AG04449 (cell line): ENCODE data around the gene PDE6G.

Experiments used
- CTCF ChIA-PET: fragments of 350-600 bp; formaldehyde crosslinking; extraction: SDS; loops from one replicate; lab custom pipeline; 2021; ENCODE audit warnings: antibody characterized with exemption; lab: Yijun Ruan, JAX
- POLR2A ChIA-PET: fragments of 400-600, 350-600 bp; formaldehyde crosslinking; extraction: SDS; loops from one replicate; lab custom pipeline; 2020; ENCODE audit warnings: antibody characterized with exemption, inconsistent platforms; lab: Yijun Ruan, JAX
- DNase-seq: peaks from one replicate; pipeline ENCODE4 v3.0.0-alpha.2; 2010; ENCODE audit warnings: low read depth, low spot score
- H3K4me3 ChIP-seq: 2 replicates; pipeline ENCODE4 v1.5.1; 2011; ENCODE audit warnings: low read depth, mild to moderate bottlenecking, control low read depth, low read length
- CTCF ChIP-seq: IDR thresholded peaks from one replicate; pipeline ENCODE4 v1.5.1; 2011; ENCODE audit warnings: mild to moderate bottlenecking, moderate library complexity, low read length, control low read depth, inconsistent platforms; ENCODE audit not compliant: insufficient read depth; ENCODE audit errors: missing control alignments

The PDE6G gene

GRCh38 chr17:81608605-81609004 lies 47.7 kb downstream of the PDE6G start:
- ChIA-PET CTCF (interaction anchor here (1.1 to 1.3 kb wide), 2 partner anchors 8 to 124 kb away, joined by 5 to 9 read pairs; no protein-coding TSS in a partner anchor), POLR2A (interaction anchor here (1.2 kb wide), 1 partner anchor 23 kb away, joined by 3 read pairs; no protein-coding TSS in a partner anchor)
- no peak overlapping the region for H3K4me3 ChIP-seq
- no peak for TF ChIP-seq CTCF
- no peak for DNase-seq

GRCh38 chr17:81608082-81608481 lies 48.3 kb downstream of the PDE6G start:
- ChIA-PET POLR2A (interaction anchor here (1.2 kb wide), 1 partner anchor 23 kb away, joined by 3 read pairs; no protein-coding TSS in a partner anchor), CTCF (interaction anchor here (0.8 to 1.9 kb wide), 4 partner anchors 11 to 123 kb away, joined by 3 to 8 read pairs (median 4); no protein-coding TSS in a partner anchor)
- H3K4me3 ChIP-seq, result no peak overlapping the region
- no peak for DNase-seq
- TF ChIP-seq CTCF, result no peak

GRCh38 chr17:81607431-81607830 lies 48.9 kb downstream of the PDE6G start:
- ChIA-PET CTCF (interaction anchor here (0.8 to 1.9 kb wide), 5 partner anchors 10 to 123 kb away, joined by 3 to 8 read pairs (median 3); no protein-coding TSS in a partner anchor), POLR2A (interaction anchor here (0.6 to 1.2 kb wide), 3 partner anchors 8 to 55 kb away, joined by 3 read pairs; no protein-coding TSS in a partner anchor)
- no peak for DNase-seq
- TF ChIP-seq CTCF, result no peak
- H3K4me3 ChIP-seq, result no peak overlapping the region

- CTCF ChIA-PET, result interaction anchor here (0.7 to 4.6 kb wide), 2 partner anchors 23 to 55 kb away, joined by 3 to 90 read pairs; no protein-coding TSS in a partner anchor
- POLR2A ChIA-PET, result no interaction called here
- H3K4me3 ChIP-seq, result no peak overlapping the region
- DNase-seq, result no peak
- TF ChIP-seq CTCF, result no peak
Measured at GRCh38 chr17:81603846-81604610, 52.3 kb downstream of the PDE6G start.

DNA sequence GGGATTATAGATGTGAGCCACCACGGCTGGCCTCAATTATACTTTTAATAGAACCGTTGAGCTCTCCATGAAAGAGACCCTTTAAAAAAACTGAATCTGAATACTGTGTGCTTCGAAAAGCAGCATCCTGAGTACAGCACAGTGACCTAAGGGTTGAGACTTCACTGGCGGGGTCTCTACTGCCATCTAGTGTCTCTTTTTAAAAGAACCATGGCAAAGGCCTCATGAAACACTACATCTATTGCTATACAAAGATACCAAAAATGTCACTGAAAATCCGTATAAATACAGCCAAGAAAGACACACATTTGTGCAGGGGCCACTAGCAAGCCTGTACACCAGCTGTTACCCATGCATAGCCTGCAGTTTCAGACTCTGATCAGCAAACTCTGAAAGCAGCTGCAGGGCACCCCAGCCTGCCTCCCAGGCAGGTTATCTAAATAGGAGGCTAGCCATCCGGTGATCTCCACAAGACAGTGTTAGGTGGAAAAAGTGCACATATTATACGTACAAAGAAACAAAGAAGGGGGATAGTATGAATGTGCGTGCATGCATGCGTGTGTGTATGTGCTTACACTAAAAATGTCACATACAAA lies 54.7 kb downstream of the PDE6G start:
- DNase-seq, result no peak
- peak; percentile 55 for TF ChIP-seq CTCF
- POLR2A ChIA-PET, result interaction anchor here (0.7 to 1.5 kb wide), 5 partner anchors 35 to 207 kb away, joined by 3 to 5 read pairs (median 4); partner anchors contain the start of gene BAHCC1
- CTCF ChIA-PET, result interaction anchor here (0.6 to 4.6 kb wide), 42 partner anchors 8 to 359 kb away, joined by 3 to 90 read pairs (median 8); partner anchors contain the start of genes ARL16, FAAP100, FSCN2 and HGS
- no peak overlapping the region for H3K4me3 ChIP-seq
